OCI-LY3 (cell line): ENCODE results near the gene LAMB3.

Experiments used
- H2AFZ ChIP-seq: fragments of 200-600, 300-600 bp; shearing (Covaris generic); 2 replicates; pipeline ENCODE4 v1.6.0; 2014; ENCODE audit warnings: antibody characterized with exemption, low read depth, low read length
- H3K27ac ChIP-seq: fragments of 200-600, 300-600 bp; sonication (generic); 2 replicates; pipeline ENCODE4 v1.5.1; 2014; ENCODE audit warnings: mild to moderate bottlenecking, low read length, moderate library complexity, mixed read lengths
- H3K27me3 ChIP-seq: fragments of 200-600, 300-600 bp; sonication (generic); 2 replicates; pipeline ENCODE4 v1.6.1; 2014; ENCODE audit warnings: low read depth, low read length, mixed read lengths
- H3K36me3 ChIP-seq: fragments of 200-600, 300-600 bp; sonication (generic); replicated peaks from 2 replicates; pipeline ENCODE3; 2014; ENCODE audit warnings: low read depth, low read length, mixed read lengths
- H3K4me1 ChIP-seq: fragments of 300-600, 200-600 bp; sonication (generic); 2 replicates; pipeline ENCODE4 v1.6.1; 2014; ENCODE audit warnings: low read length, mixed read lengths
- H3K4me2 ChIP-seq: fragments of 200-600, 300-600 bp; sonication (generic); 2 replicates; pipeline ENCODE4 v1.6.1; 2014; ENCODE audit warnings: low read length, mixed read lengths
- H3K4me3 ChIP-seq: fragments of 300-600, 200-600 bp; sonication (generic); 2 replicates; pipeline ENCODE4 v1.5.1; 2014; ENCODE audit warnings: antibody characterized with exemption, mild to moderate bottlenecking, low read length, moderate library complexity
- H3K79me2 ChIP-seq: fragments of 300-600, 200-600 bp; shearing (Covaris generic); 2 replicates; pipeline ENCODE4 v1.6.1; 2014; ENCODE audit warnings: mild to moderate bottlenecking, low read length, mixed read lengths
- H3K9ac ChIP-seq: fragments of 300-600, 200-600 bp; shearing (Covaris generic); 2 replicates; pipeline ENCODE4 v1.6.0; 2014; ENCODE audit warnings: mild to moderate bottlenecking, low read length, moderate library complexity
- H3K9me3 ChIP-seq: fragments of 200-600, 300-600 bp; shearing (Covaris generic); 2 replicates; pipeline ENCODE4 v1.6.1; 2014; ENCODE audit warnings: low read length, mixed read lengths; ENCODE audit not compliant: insufficient read depth
- H4K20me1 ChIP-seq: fragments of 200-600, 300-600 bp; sonication (generic); 2 replicates; pipeline ENCODE4 v1.6.1; 2016; ENCODE audit warnings: low read length, mixed read lengths; ENCODE audit not compliant: insufficient read depth
- CTCF ChIP-seq: fragments of 200-600, 300-600 bp; sonication (generic); IDR thresholded peaks from 2 replicates; pipeline ENCODE4 v1.5.1; 2014; ENCODE audit warnings: antibody characterized with exemption, low read length, low read depth
- EZH2phosphoT487 ChIP-seq: fragments of 200-600 bp; shearing (Covaris generic); IDR thresholded peaks from 2 replicates; pipeline ENCODE4 v1.6.1; 2018; ENCODE audit warnings: antibody characterized with exemption, mixed run types, low read depth

Gene LAMB3

DNA sequence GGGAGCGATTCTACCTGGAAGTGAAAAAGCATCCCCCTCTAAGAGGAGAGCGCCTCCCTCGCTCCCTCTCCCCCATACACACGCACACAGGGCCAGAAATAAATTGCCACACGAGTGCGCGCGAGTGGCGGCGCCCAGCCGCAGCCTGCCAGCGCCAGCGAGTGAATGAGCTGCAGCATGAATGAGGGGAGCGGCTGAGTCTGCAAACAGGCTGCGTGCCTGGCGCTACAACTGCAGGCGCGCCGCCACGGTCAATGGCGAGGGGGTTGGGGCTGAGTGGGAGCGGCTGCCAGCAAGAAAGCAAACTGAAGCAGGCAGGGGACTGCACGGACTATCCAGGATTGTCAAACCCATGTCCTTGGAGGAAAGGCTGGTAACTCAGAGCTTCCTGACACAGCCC is 66.6 kb downstream of the LAMB3 start:
- H3K27ac ChIP-seq = no peak overlapping the region

DNA sequence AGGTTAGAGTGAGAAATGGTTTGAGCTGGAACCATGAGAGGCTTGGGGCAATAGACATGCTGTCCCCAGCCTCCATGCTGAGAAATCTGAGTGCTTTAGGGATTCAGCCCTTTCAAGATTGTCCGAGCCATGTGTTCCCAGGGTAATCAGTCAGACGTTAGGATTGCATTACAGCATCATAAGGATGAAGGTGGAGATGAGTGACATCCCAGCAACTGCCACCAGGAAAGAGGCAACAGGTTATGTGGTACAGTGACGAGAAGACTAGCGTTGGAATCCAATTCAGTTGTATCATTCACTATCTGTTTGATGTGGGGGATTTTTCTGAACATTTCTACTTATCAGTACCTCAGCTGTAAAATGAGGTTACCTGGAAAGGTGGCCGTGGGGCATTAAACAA is 67.0 kb downstream of the LAMB3 start:
- peaks cover 8% of the 10 kb centered on the region for H3K4me1 ChIP-seq
- no peak overlapping the region for H3K4me3 ChIP-seq
- H4K20me1 ChIP-seq = no peaks in the 10 kb centered on the region
- H2AFZ ChIP-seq = no peak overlapping the region
- no peak overlapping the region for H3K9ac ChIP-seq
- no peak overlapping the region for H3K27ac ChIP-seq
- TF ChIP-seq CTCF = no peak
- no peak for TF ChIP-seq EZH2phosphoT487
- H3K36me3 ChIP-seq = no peaks in the 10 kb centered on the region
- H3K9me3 ChIP-seq = no peaks in the 10 kb centered on the region
- no peaks in the 10 kb centered on the region for H3K79me2 ChIP-seq
- H3K4me2 ChIP-seq = no peak overlapping the region
- H3K27me3 ChIP-seq = peaks cover 54% of the 10 kb centered on the region

More for the DNA sequence above, 66.6 kb downstream of the LAMB3 start:
- TF ChIP-seq CTCF (no peak), EZH2phosphoT487 (no peak)
- H3K79me2 ChIP-seq = no peaks in the 10 kb centered on the region
- H2AFZ ChIP-seq = no peak overlapping the region
- H4K20me1 ChIP-seq = no peaks in the 10 kb centered on the region
- no peaks in the 10 kb centered on the region for H3K9me3 ChIP-seq
- no peak overlapping the region for H3K9ac ChIP-seq
- H3K27me3 ChIP-seq = peaks cover 52% of the 10 kb centered on the region
- no peak overlapping the region for H3K4me2 ChIP-seq
- H3K36me3 ChIP-seq = no peaks in the 10 kb centered on the region
- H3K4me1 ChIP-seq = peaks cover 4% of the 10 kb centered on the region
- no peak overlapping the region for H3K4me3 ChIP-seq

DNA sequence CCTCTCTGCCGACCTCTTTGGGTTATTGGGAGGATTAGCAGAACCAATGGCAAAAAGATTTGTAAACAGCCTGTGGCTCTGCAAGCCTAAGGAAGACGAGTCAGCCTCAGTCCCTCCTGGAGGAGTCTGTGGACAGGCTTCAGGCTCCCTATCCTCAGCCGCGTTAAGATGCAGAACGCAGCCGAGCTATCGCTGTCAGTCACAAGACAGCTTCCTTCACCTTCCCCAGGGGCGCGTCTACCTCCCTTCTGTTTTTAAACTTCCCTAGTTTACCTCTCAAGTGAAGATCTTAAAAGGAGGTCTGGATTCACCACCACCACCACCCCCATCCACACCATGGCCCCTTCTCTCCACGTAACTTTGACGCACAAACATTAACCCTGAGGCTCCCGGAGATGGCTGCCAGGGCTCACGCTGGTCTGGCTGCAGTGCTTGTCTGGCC is 68.0 kb downstream of the LAMB3 start:
- H3K4me1 ChIP-seq = peaks cover 12% of the 10 kb centered on the region
- H2AFZ ChIP-seq = no peak overlapping the region
- H4K20me1 ChIP-seq = no peaks in the 10 kb centered on the region
- no peak overlapping the region for H3K9ac ChIP-seq
- no peak overlapping the region for H3K27ac ChIP-seq
- no peaks in the 10 kb centered on the region for H3K9me3 ChIP-seq
- H3K4me2 ChIP-seq = no peak overlapping the region
- H3K27me3 ChIP-seq = peaks cover 59% of the 10 kb centered on the region
- H3K36me3 ChIP-seq = no peaks in the 10 kb centered on the region
- TF ChIP-seq EZH2phosphoT487 = no peak
- no peak overlapping the region for H3K4me3 ChIP-seq
- no peaks in the 10 kb centered on the region for H3K79me2 ChIP-seq

- H3K27me3 ChIP-seq = peaks cover 61% of the 10 kb centered on the region
- no peaks in the 10 kb centered on the region for H3K9me3 ChIP-seq
- H3K9ac ChIP-seq = no peak within 1 kb of the TSS
- no peak within 1 kb of the TSS for H3K4me2 ChIP-seq
- H3K4me3 ChIP-seq = no peak within 1 kb of the TSS
- no peaks in the 10 kb centered on the region for H4K20me1 ChIP-seq
- H3K79me2 ChIP-seq = no peaks in the 10 kb centered on the region
- no peak within 1 kb of the TSS for H3K27ac ChIP-seq
- H2AFZ ChIP-seq = no peak within 1 kb of the TSS
- TF ChIP-seq CTCF = no peak
- no peak for TF ChIP-seq EZH2phosphoT487
- H3K36me3 ChIP-seq = no peaks in the 10 kb centered on the region
- peaks cover 12% of the 10 kb centered on the region for H3K4me1 ChIP-seq
These were observed 68.8 kb downstream of the LAMB3 start, which contains the start of gene CAMK1G for GRCh38 chr1:209583408-209583807. Gene CAMK1G (plus strand): TSS chr1:209583714. CDS start chr1:209594984, 11,270 bp downstream.
